AG09309 (cell line): ENCODE data around the gene DGKD.

ENCODE experiments used
- DNase-seq: peaks from one replicate; pipeline ENCODE4 v3.0.0-alpha.2; 2010; ENCODE audit warnings: low read depth
- H3K4me3 ChIP-seq: 2 replicates; pipeline ENCODE4 v1.5.1; 2011; ENCODE audit warnings: mild to moderate bottlenecking, low read depth, low read length, moderate library complexity; ENCODE audit not compliant: control insufficient read depth
- CTCF ChIP-seq: IDR thresholded peaks from 2 replicates; pipeline ENCODE4 v1.5.1; 2011; ENCODE audit warnings: mild to moderate bottlenecking, low read depth, low read length, inconsistent platforms; ENCODE audit not compliant: insufficient read depth, control insufficient read depth; ENCODE audit errors: missing control alignments

Gene DGKD

GRCh38 chr2:233399306-233400225 lies 45.3 kb downstream of the DGKD start:
- no peak for TF ChIP-seq CTCF
- DNase-seq = no peak
- no peak overlapping the region for H3K4me3 ChIP-seq

GRCh38 chr2:233400341-233400740 lies 46.0 kb downstream of the DGKD start:
- no peak for DNase-seq
- no peak for TF ChIP-seq CTCF
- no peak overlapping the region for H3K4me3 ChIP-seq

- TF ChIP-seq CTCF = no peak
- no peak overlapping the region for H3K4me3 ChIP-seq
- no peak for DNase-seq
Measured at GRCh38 chr2:233400961-233401360, 46.7 kb downstream of the DGKD start.

- no peak for TF ChIP-seq CTCF
- H3K4me3 ChIP-seq = no peak overlapping the region
- no peak for DNase-seq
Measured at GRCh38 chr2:233402346-233402745, 48.1 kb downstream of the DGKD start.

- TF ChIP-seq CTCF = no peak
- no peak for DNase-seq
Measured at GRCh38 chr2:233402789-233403188, 48.5 kb downstream of the DGKD start.

GRCh38 chr2:233404222-233404621 lies 49.9 kb downstream of the DGKD start:
- no peak for DNase-seq
- TF ChIP-seq CTCF = peak; percentile 81
- H3K4me3 ChIP-seq = no peak overlapping the region

More at GRCh38 chr2:233402789-233403188, 48.5 kb downstream of the DGKD start:
- H3K4me3 ChIP-seq = no peak overlapping the region
